ENCODE data around the gene KLHL40. TPM values are rescaled to one million over a fixed set of nuclear protein-coding genes. Genes with fewer than 3 reads are reported as not detected.

The KLHL40 gene
- total RNA-seq, 2 donors from 2014 or later, result not detected

DNA sequence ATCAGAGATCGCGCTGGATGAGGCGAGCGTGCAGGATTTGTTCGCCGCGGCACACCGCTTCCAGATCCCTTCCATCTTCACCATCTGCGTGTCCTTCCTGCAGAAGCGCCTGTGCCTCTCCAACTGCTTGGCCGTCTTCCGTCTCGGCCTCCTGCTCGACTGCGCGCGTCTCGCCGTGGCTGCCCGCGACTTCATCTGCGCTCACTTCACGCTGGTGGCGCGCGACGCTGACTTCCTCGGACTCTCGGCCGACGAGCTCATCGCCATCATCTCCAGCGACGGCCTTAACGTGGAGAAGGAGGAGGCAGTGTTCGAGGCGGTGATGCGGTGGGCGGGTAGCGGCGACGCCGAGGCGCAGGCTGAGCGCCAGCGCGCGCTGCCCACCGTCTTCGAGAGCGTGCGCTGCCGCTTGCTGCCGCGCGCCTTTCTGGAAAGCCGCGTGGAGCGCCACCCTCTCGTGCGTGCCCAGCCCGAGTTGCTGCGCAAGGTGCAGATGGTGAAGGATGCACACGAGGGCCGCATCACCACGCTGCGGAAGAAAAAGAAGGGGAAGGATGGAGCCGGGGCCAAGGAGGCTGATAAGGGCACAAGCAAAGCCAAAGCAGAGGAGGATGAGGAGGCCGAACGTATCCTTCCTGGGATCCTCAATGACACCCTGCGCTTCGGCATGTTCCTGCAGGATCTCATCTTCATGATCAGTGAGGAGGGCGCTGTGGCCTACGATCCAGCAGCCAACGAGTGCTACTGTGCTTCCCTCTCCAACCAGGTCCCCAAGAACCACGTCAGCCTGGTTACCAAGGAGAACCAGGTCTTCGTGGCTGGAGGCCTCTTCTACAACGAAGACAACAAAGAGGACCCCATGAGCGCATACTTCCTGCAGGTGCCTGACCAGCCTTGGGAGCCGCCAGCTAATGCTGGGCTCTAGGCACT is 819 bp downstream of the KLHL40 start:
- DNase-seq, result peak in 1 of 2 donors; percentile 15
- intact Hi-C loops (cut with DNase I, micrococcal nuclease), result no loop called here
- no peak for ATAC-seq

DNA sequence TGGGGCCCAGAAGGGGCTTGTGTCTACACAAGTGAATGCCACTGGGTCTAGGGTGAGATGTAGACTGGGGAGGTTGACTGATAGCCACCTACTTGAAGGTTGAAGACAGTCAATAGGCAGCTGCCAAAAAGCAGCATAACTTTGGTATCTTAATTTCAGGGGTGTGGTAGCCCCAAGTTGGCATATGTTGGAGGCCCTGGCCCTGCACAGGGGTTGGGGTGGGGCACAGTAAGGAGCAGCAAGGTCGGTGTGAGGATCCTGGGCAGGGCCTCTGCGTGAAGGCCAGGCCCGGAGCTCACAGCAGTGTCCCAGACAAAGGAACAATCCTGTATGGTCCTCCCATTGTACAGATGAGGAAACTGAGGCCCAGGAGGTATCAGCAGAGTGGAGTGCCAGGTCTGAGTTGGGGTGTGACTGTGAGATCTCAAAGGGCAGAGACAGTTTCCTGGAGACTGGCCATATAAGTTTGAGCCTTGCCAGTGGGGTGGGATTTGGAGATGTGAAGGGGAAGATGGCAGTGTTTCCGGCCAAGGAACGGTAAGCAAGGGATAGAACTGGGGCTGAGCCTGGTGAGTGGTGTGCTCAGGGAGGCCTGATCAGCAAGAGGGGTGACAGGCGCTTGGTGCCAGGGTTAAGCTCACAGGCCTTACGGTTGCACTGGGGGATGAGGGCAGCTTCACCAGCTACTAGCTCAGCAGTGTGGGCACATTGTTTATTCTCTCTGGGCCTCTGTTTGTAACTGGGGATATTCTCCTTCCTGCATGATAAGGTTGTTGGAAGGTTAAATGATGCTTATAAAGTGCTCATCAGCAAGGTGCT is 1.7 kb downstream of the KLHL40 start:
- no peak for DNase-seq

DNA sequence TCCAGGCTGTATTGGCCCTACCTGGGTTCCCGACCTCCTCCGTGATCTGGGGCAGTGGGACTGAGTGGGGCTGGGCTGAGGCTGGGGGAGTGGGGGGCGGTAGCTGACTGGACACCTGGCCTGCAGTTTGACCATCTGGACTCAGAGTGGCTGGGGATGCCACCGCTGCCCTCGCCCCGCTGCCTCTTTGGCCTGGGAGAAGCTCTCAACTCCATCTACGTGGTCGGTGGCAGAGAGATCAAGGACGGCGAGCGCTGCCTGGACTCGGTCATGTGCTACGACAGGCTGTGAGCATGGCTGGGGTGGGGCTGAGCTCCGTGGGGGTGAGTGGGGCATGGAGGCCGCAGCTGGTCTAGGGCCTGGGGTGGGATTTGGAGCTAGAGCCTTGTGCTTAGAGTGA is 2.7 kb downstream of the KLHL40 start:
- DNase-seq (peak in 1 of 2 donors; percentile 21), ATAC-seq (no peak)
- intact Hi-C loops (cut with DNase I, micrococcal nuclease), result no loop called here

More for the DNA sequence above, 1.7 kb downstream of the KLHL40 start:
- intact Hi-C loops (cut with DNase I, micrococcal nuclease), result no loop called here
- no peak for ATAC-seq

DNA sequence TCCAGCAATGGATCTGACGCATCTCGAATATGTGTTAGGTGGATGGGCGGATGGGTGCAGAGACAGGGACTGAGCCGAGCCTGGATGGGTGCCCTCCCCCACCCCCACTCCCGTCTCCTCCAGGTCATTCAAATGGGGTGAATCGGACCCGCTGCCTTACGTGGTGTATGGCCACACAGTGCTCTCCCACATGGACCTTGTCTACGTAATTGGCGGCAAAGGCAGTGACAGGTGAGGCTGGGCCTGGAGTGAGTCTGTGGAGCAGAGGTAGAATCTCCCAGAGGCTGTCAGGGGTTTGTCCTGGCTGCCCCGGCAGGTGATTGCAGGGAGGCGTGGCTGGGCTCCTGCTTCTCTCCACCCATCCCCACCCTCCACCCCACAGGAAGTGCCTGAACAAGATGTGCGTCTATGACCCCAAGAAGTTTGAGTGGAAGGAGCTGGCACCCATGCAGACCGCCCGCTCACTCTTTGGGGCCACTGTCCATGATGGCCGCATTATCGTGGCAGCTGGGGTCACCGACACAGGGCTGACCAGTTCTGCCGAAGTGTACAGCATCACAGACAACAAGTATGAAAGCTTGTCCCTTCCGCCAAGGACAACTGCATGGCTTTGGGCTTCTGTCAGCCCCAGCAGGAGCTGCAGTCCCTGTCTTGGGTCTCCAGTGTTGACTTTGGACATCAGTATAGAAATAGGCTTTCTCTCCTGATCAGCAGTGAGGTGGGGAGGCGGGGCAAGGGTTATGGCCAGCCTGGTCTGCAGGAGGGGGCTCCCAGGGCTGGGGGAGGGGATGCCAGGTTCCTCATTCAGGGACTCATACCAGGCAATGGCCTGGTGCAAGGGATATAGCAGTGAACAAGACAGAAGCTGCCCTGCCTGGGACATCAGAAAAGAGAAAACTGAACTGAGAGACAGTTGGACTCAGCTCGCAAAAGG is 3.4 kb downstream of the KLHL40 start:
- ATAC-seq, result no peak
- intact Hi-C loops (cut with DNase I, micrococcal nuclease), result no loop called here
- DNase-seq, result peak in 1 of 2 donors; percentile 14

DNA sequence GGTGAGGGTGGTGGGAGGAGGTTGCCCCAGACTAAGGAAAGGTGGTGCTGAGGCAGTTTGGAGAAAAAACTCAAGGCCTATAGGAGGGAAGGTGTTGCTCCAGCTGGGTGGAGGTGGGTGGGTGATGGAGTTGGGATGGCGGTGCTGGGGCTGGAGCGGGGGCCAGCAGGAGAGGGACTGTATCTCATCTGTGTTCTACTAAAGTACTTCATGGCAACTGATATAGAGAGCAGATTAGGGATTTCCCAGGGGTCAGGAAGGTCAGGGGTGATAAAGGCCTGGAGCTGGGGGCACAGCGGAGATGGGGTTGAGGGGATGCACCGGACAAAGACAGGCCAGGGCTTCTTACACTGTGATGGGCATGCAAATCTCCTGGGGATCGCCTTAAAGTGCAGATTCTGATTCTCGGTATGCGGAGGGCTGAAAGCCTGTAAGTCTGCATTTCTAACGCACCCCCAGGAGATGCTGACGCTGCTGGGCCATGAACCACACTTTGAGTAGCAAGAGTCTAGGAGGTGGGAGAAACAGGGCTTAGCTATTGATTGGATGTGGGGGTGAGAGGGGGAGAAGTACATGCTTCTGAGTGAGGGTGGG is 4.2 kb downstream of the KLHL40 start:
- peak in 1 of 2 donors; percentile 19 for DNase-seq
- intact Hi-C loops (cut with DNase I, micrococcal nuclease), result no loop called here
- ATAC-seq, result no peak

DNA sequence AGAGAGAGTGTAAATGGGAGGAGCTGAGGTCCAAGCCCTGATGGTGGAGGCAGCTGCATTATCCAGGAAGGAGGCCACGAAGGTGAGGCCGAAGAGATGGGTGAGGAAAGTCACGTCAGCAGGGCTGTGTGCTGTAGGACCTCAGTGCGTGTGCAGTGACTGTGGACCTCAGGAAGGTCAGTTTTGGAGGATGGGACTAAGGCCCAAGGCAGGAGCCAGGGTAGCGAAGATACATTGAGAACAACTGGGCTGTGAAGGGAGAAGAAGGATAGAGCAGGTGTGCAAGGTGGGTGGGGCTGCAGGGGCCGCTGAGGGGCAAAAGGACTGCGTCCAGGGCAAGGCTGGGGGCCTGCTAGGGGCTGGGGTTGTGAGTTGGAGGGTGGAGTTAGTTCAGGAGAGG is 4.9 kb downstream of the KLHL40 start:
- intact Hi-C loops (cut with DNase I, micrococcal nuclease), result no loop called here
- ATAC-seq, result no peak
- no peak for DNase-seq

DNA sequence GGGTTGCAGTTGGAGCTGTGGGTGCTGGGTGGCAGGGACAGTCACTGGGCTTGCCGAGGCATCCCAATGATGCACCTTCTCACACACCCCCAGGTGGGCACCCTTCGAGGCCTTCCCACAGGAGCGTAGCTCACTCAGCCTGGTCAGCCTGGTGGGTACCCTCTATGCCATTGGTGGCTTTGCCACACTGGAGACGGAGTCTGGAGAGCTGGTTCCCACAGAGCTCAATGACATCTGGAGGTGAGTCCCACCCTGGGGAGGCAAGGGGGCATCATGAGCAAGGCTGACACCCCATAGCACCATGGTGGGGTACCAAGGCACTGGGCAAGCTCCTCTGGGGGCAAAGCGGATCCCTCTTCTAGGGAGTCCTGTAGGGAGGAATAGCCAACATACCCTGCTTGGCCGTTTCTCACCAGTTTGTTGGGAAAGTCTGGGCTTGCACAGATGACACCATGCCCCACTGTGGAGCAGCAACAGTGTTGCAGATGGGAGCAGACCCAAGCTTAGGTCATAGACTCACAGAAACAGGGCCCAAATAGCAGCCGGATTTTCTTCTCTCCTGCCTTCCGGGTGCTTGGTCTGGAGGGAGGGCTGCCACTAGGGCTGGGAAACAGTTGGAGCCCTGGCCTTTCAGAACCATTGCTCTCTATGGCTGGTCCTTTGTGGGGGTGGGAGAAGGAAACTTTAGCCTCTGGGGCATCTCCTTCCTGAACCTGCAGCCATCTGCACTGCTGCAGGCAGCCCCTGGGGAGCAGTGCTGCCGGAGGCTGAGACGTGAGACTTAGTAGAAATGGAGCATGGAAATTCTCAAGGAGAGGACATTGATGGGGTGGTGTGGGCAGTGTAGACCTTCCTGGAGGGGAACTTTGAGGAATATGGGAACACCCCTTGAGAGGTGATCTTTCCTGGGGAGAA is 5.7 kb downstream of the KLHL40 start:
- no peak for DNase-seq
- no peak for ATAC-seq
- intact Hi-C loops (cut with DNase I, micrococcal nuclease), result no loop called here

DNA sequence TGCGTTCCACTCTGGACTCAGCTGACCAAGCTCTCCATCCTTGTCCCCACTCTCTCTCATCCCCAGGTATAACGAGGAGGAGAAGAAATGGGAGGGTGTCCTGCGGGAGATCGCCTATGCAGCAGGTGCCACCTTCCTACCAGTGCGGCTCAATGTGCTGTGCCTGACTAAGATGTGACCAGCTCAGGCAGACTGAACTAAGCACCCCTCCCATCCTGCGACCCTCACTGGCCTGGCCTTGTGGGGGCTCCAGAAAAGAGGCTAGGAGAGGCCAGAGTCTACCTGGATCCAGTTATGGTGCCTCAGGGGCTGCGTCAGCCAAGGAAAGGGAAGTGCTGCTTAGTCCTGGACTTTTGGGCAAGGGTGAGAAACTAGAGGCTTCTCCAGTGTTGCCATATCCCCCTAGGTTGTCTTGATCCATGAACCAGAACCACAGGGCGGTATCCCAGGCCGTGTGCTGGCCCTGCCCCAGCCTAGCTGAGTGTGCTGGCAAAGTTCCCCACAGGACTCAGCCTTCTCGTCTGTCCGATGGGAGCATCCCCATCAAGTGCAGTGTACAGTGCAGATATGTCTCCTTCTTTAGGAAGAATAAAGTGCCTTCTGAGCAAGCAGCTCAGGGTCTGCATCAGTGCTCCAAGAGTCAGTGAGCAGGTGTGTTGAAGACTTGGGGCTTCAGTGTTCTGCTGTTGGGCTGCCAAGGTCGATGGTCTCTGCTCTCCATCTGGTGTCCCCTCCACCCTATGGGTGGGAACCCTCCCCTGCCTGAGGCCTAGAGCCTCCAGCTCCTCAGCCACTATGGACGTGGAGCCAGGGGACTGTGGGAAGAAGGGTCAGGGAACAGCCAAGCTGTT is 6.7 kb downstream of the KLHL40 start:
- ATAC-seq (no peak), DNase-seq (no peak)
- intact Hi-C loops (cut with DNase I, micrococcal nuclease), result no loop called here

DNA sequence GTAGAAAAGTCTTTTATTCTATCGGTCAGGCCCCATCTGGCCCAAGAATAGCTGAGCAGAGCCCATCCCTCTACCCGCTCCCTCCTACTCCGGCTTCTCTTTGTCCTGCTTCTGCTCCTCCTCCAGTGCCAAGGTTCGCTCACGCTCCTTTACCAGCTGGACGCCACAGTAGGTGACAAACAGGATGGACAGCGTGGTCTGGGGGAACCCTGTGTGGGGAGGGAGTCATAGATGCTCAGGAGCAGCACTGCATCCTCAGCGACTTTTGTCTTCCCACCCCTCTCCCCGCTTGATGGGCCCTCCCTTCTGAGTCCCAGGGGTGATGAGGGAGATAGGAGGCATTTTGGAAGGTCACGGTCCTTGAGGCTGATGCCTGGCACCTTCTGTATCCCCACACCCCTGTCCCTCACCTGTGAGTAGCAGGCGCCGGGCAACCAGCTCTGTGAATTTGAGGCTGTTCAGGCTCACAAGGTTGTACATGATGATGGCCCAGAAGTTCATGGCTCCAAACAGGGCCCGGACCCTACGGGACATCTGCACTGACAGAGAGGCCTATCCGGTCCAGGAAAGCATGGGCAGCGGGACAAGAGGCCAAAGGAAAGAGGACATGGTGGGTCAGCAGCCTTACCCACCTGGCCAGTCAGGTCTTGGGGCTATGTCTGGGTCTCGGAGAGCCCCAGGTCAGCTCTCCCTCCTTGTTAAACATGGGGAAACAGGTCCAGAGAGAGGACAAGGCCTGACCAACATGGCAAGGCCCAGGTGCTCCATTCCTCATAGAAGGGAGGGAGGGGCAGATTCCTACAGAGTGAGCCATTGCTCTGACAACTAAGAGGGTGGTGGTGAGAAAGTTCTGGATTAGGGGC is 7.6 kb downstream of the KLHL40 start:
- DNase-seq (no peak), ATAC-seq (no peak)
- intact Hi-C loops (cut with DNase I, micrococcal nuclease), result no loop called here

DNA sequence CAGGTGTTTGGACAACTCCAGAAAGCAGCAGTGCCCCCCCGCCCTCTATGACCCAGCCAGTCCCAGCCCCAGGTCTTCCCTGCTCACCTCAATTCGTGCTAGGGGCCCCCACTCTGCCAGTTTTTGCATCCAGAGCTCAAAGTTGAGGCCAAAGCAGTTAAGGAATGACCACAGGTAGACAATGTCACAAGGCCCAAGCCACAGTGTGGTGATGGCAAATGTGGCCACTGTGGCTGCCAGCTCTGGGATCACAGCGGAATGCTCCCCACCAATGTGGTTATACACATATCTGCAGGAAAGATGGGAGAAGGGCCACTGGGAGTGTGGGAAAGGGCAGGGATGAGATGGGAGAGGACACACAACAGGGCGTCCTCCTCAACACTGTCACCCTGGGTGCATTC is 8.2 kb downstream of the KLHL40 start:
- no peak for DNase-seq
- ATAC-seq, result no peak
- intact Hi-C loops (cut with DNase I, micrococcal nuclease), result no loop called here

DNA sequence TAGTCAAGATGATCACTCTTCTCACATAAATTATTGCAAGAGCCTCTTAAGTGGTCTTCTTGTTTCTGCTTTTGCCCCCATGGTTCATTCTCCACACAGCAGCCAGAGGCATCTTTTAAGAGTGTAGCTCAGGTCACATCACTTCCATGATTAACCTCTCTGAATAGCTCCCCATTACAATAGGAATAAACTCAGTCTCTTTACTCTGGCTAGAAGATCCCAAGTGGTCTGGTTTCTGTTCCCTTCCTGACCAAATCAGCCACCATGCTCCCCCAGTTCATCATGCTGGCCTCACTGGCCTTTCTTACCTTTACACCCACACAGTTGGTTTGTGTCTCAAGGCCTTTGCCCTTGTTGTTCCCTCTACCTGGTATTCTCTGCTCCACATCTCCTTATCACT is 9.0 kb downstream of the KLHL40 start:
- DNase-seq, result no peak

DNA sequence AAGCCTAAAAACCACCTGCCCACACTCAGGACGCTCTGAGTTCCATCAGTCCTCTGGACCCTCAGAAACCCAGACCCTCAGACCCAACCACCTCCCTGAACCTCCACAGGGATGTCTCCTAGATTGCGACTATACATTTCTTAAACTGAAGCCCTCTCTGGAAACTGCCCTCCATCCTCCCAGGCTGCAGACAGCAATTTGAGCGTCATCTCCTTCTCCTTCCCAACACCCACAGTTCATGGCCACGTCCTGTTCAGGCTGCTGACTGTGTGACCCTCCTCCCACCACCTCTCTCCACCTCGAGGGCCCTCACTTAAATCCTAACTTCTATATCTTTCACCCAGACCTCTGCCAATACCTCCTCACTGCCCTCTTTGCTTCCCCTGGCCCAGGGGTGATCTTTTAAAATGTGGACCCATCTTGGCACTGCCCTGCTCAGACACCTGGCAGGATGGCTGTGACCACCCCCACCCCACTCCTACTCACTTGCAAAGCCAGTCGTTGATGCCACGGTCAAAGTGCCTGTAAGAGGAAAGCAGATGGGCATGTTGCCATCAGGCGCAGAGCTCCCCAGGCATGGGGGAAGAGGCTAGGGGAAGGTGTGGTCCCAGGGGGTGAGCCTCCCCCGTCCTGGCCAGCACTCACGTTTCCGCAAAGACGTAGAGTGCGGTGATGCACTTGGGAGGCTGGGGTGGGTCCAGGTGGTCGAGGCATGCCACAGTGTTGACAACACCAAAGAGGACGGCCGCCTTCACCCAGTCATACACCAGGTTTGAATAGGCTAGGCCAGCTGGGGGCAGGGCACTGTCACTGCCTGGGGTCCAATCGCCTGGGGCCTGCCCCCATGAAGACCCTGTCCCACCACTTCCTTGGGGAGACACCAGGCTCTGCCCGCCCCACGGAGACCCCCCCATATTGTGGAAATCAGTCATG is 11.3 kb downstream of the KLHL40 start:
- ATAC-seq (no peak), DNase-seq (no peak)
- intact Hi-C loops (cut with DNase I, micrococcal nuclease), result no loop called here

More for the DNA sequence above, 9.0 kb downstream of the KLHL40 start:
- no peak for ATAC-seq
- intact Hi-C loops (cut with DNase I, micrococcal nuclease), result no loop called here

DNA sequence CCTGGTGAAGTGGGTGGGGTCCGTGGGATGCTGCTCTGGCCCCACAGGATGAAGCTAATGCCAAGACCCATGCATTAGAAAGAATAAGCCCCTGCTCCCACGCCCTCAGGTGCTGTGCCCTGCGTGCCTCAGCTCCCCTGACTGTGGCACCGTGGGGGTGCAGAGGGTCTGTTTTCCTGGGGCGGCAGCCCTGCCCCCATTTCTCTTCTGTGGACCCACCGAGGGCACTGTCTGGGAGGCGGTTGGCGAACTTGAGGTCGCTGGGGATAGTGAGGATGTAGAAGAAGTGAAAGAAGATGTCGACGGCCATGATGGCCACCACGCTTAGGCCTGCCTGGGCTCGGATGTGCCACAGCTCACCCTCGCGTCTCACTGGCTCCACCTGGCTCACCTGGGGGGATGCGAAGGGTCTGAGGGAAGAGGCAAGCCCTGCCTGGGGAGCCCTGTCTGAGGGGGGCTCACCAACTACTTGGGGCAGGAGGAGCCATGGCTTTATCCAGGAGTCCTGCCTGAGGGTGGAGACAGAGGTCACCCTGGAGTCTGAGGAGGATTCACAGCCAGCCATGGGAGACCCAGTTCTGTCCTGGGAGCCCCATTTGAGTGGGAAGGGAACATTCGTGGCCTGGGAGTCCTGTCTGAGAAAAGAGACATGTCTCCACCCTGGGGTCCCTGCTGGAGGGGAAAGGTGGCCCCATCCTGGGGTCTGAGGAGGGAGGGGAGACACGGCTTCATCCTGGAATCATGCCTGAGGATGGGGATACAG is 12.1 kb downstream of the KLHL40 start:
- no peak for ATAC-seq
- DNase-seq, result no peak
- intact Hi-C loops (cut with DNase I, micrococcal nuclease), result no loop called here
